Stimulated activated CD8-positive, alpha-beta memory T cell treated with anti-CD3 and anti-CD28 coated beads, Interleukin-4, amount 100 ng/mL, for 4 hours (primary cell): ENCODE data around the gene FNIP2.
"Not testable (repeated sequence)": the region's sequence is repeated elsewhere in the genome, so short reads cannot be mapped to it uniquely, and the experiment has no call there.

Experiments used
- DNase-seq, 2 donors: peaks; one replicate each; pipeline ENCODE4 v3.0.0-alpha.2; 2020; ENCODE audit warnings: low read depth in 2 of 2, low spot score in 1 of 2

FNIP2 gene

GRCh38 chr4:158903472-158904043 is 134.7 kb downstream of the FNIP2 start:
- no peak for DNase-seq

DNA sequence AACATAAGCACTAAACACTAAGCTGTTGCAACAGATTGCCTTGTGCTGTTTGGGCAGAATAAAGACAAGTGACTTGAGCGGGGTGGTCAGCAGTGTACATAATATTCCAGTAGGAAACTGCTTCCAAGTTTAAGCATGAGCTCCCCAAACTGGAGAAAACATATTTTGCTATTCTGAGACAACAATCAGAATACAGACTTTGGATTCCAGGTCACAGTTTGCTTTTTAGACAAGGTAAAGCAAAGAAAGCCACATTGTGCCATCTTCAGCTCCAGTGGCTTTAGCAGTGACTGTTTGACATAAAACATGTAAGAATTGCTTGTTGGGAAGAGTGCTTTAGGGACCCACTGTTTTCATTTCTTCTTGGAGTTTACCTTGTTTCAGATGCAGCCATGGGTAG is 136.0 kb downstream of the FNIP2 start:
- no peak for DNase-seq

GRCh38 chr4:158906073-158906472 is 137.2 kb downstream of the FNIP2 start:
- DNase-seq, result no peak

DNA sequence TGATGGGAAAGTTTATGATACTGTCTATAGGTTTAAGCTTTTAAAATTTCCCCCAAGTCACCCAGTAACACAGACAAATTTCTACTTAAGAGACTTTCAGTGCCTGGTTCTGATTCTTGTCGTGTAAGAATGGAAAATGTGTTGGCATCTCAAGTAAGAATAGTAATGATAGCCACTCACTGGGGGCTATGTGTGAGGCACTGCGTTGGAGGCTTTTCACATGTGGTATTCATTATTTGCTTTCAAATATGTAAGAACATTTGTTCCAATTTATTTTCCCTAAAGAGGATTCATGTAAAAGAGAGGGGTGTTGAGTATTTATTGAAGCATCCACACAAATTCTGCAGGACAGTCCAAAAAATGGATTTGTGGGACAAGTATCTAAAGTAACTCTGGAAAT is 143.6 kb downstream of the FNIP2 start:
- no peak for DNase-seq

DNA sequence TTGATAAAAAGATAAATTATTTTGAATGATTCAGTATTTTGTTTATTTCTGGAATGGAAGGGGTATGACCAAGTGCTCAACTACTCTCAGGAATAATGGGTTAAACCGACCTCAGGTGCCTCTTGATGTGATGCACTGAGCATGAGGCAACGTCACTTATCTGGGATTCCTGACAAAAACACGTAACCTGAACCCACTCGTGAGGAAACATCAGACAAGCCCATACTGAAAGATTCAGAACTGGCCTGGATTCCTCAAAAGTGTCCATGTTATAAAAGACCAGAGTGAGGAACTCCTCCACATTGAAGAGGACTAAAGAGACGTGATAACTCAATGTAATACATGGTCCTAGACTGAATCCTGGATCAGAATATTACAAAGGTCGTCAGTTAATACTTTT is 144.0 kb downstream of the FNIP2 start:
- DNase-seq, result no peak

- DNase-seq, result no peak
Observed at GRCh38 chr4:158913766-158914165, 144.9 kb downstream of the FNIP2 start.

DNA sequence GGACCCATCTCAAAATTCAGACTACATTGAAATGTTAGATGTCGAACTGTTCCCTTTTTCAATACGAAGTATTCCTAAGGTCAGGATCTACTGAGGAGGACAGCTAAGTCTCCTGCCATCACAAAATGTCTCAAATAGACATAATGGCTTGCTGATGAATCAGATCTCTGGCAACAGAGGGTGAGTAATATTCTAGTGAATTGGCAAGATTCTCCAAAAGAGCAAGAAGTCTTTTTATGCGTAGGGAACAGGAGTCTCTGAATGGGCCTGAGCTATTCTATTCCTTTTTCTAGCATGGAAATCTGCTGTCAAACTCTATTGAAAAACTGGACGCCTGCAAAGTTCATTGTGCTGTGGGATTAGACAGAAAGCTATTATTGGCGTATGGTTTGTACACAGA is 145.4 kb downstream of the FNIP2 start:
- no peak for DNase-seq

GRCh38 chr4:158915683-158916241 is 146.9 kb downstream of the FNIP2 start:
- DNase-seq, result no peak

DNA sequence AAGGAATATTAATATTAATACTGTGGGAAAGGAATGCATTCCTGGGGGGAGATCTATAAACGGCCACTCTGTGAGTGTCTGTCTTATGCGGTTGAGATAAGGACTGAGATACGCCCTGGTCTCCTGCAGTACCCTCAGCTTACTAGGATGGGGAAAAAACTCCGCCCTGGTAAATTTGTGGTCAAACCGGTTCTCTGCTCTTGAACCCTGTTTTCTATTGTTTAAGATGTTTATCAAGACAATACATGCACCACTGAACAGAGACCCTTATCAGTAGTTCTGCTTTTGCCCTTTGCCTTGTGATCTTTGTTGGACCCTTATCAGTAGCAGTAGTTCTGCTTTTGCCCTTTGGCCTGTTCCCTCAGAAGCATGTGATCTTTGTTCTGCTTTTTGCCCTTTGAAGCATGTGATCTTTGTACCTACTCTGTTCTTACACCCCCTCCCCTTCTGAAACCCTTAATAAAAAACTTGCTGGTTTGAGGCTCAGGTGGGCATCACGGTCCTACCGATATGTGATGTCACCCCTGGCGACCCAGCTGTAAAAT is 151.7 kb downstream of the FNIP2 start:
- DNase-seq, result not testable (repeated sequence)

GRCh38 chr4:158927774-158928173 is 158.9 kb downstream of the FNIP2 start:
- not testable (repeated sequence) for DNase-seq

DNA sequence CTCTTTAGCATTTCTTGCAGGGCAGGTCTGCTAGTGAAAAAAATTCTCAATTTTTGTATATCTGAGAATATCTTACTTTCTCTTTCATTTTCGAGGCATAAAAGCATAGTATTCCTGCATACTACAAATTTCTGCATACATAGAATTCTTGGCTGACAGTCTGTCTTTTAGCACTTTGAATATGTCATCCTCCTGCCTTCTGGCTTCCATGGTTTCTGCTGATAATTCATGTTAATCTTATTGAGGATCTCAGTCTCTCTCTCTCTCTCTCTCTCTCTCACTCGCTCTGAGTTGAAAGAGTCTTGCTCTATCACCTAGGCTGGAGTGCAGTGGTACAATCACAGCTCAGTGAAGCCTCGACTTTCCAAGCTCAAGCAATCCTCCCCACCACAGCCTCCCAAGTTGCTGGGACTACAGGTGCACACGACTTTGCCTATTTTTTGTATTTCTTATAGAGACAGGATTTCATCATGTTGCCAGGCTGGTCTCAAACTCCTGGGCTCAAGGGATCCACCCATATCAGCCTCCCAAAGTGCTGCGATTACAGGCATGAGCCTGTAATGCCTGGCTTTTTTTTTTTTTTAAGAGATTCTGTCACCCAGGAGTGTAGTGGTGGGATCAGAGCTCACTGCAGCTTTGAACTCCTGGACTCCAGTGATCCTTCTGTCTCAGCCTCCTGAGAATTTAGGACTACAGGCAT is 161.3 kb downstream of the FNIP2 start:
- DNase-seq, result no peak

DNA sequence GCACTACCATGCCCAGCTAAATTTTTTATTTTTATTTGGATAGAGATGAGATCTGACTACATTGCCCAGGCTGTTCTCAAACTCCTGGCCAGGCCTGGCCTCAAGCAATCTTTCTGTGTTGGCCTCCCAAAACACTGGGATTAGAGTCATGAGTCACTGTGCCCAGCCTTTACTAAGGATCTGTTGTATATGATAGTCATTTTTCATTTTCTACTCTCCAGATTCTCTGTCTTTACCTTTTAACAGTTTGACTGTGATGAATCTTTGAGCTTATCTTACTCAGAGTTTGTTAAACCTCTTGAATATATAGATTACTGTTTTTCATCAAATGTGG is 161.8 kb downstream of the FNIP2 start:
- no peak for DNase-seq

DNA sequence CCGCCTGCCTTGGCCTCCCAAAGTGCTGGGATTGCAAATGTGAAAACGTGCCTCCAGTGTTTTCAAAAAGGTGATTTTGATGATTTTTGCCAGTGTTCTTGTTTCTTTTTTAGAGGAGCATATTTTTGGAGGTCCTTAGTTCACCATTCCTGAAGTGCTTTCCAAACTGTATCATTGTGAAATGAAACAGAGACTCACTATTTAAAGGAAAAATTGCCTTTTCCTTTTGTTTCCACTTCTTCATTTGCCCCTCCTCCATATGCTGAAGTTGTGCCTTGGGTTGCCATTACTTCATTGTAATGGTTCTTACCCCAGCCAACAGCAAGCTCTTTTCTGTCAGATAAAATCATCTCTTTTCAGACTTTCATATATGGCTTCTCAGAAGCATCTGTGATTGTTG is 164.4 kb downstream of the FNIP2 start:
- DNase-seq, result no peak

DNA sequence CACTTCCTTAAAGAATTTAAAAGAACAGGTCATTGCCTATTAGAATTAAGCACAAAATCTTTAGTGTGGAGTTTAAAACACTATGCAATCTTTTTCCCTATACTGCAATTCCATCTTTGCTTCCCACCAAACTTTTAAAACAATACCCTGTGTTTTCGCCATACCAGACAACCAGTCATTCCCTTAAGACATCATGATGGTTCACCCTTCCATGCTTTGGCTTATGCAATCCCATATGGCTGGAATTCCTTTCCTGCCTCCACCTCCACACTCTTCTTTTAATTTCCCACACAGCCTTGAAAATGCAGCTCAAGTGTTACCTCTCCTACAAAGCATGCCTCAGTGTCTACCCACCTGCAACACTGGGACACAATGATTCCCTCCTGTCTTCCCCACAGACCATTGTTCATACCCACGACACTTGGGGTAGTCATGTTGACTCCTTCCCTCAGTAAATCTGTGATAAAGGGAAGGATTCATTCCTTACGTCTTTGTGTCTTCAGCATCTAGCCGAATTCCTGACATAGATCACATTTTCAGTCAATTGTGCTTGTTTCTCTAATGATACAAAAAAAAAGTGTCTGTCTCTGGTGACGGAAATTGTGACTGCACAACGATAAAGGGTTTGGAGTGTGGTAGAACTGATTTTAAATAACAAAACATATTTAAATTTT is 166.3 kb downstream of the FNIP2 start:
- no peak for DNase-seq

- no peak for DNase-seq
Observed at GRCh38 chr4:158936238-158936637, 167.4 kb downstream of the FNIP2 start.

DNA sequence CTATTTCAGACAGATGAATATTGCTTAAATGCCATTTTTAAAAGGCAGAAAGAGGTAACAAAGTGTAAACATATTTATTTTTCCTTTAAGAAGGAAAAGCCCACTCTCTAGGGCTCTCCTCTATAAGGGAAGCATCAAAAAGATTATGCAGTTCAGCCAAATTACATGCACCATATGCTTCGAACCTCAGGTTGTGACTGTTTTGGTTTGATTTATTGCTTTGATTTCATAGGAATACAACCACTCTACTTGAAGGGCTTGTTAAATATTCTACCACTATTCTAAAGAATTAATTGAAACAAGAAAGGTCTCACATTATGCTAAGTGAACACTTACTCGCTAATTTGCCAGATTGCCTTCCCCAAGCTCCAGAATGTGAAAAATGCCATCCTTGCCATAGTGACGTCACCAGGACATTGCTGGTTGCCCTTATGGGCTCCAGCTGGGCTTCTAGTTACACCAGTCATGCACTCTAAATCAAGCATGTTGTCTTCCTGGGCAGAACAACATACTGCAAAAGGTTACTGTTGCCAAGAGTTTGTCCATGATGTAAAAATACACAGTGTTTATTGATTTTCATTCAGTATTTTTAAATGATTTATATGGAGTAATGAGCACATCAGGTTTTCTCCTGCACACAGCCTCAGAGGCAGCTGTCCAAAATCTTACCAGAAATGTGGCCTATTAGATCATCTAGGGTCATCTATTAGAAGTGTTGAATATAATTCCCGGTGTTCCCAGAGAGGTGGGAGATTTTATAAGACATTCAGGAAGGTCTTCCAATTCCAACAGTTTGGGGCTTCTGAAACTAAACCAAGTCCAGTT is 169.6 kb downstream of the FNIP2 start:
- DNase-seq, result no peak

DNA sequence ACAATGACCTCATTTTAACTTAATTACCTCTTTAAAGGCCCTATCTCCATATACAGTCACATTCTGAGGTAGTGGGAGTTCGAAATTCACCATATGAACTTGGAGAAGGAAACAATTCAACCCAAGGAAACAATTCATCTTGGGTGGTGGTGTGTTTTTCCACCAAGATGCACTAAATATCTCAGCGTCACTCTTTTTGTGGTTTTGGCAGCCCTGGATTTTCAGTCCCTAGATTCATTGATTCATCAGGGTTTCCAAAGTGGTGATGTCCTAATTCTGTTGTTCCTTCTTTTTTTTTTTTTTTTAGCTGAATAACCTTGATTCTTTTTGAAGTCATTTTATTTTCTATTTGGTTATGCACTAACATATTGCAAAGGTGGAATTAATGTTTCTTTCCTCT is 171.4 kb downstream of the FNIP2 start:
- no peak for DNase-seq

- DNase-seq, result no peak
Observed at GRCh38 chr4:158941321-158941720, 172.5 kb downstream of the FNIP2 start.

DNA sequence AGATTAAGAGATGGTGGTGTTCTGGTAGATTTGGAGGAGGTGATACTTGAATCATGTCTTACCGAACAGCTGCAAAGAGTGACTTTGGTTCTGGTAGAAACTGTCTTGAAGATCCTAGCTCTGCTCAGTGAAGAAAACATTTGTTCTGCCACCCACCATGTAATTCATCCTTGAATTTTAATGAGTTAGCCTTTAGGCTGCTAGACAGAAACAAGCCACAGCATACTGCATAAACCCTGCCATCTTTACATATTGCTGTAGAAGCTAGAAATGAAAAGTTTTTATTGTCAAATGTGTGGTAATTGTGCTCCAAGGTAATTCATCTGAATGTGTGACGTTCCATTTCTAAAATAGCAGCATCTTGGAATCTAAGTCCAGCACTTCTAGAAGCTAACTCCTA is 173.1 kb downstream of the FNIP2 start:
- no peak for DNase-seq

DNA sequence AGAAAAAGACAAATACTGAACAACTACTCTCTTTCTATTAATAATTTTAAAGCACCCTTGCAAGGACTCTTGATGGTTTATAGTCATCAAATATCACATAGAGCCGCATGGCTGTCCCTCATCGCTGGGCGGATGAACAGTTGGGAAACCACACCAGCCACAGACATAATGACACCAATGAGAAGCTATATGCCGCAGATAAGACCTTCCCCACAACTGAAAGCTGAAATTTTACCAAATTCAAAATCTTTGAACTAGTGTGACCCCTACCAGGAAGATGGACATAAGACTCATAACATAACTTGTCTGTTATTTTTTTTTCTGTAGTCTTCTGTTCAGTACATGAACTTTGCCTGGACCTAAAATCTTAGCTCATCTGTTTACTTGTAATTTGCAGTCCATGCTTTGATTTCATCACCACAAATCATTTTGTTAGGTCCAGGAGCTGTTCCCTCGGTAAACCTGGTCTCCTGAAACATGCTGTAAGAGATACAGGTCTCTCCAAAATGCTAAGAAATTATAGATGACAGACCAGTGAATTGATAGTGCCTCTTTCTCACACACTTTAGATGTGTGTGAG is 176.8 kb downstream of the FNIP2 start:
- no peak for DNase-seq

DNA sequence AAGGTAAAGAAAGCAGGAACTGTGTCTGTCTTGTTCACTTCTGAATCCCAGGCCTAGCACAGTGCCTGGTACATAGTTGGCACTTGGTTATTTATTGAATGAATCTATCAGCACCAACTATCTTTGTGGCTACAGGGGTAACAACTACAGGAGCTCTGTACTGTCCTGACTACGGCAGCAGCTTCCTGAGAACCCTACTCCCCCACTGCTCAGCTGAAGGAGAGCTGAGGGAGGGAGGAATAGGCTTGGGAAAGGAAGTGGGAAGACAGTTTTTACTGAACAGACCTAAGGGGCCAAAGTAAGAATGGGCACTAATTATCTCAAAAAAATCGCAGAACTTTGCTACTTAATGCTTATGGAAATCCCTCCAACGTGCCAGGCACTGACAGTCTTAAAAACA is 178.0 kb downstream of the FNIP2 start:
- no peak for DNase-seq
